GM12878 (cell line): Measurements from ENCODE around the gene DNAH17.

Experiments used
- BMI1 ChIP-seq: fragments of 450-650 bp; IDR thresholded peaks from 2 replicates; pipeline ENCODE4 v1.6.1; 2016; ENCODE audit warnings: mild to moderate bottlenecking, moderate library complexity, borderline replicate concordance
- POLR2AphosphoS5 ChIP-seq: IDR thresholded peaks from 2 replicates; pipeline ENCODE4 v1.6.1; 2011; ENCODE audit warnings: mild to moderate bottlenecking, low read length, inconsistent platforms
- SMARCA5 ChIP-seq: fragments of 450-650 bp; IDR thresholded peaks from 2 replicates; pipeline ENCODE4 v1.6.1; 2017; ENCODE audit warnings: mild to moderate bottlenecking

GRCh38 chr17:78476149-78476548 lies 101.0 kb downstream of the DNAH17 start:
- TF ChIP-seq SMARCA5 (no peak), BMI1 (no peak), POLR2AphosphoS5 (no peak)
